HG03135 (cell line): ENCODE results near the gene RNF220.

Source experiments
- ATAC-seq: cut with Tn5 transposase; IDR thresholded peaks from one replicate; pipeline ENCODE4 v1.9.1; 2021; ENCODE audit warnings: mild to moderate bottlenecking, moderate library complexity; ENCODE audit not compliant: unreplicated experiment

The RNF220 gene

DNA sequence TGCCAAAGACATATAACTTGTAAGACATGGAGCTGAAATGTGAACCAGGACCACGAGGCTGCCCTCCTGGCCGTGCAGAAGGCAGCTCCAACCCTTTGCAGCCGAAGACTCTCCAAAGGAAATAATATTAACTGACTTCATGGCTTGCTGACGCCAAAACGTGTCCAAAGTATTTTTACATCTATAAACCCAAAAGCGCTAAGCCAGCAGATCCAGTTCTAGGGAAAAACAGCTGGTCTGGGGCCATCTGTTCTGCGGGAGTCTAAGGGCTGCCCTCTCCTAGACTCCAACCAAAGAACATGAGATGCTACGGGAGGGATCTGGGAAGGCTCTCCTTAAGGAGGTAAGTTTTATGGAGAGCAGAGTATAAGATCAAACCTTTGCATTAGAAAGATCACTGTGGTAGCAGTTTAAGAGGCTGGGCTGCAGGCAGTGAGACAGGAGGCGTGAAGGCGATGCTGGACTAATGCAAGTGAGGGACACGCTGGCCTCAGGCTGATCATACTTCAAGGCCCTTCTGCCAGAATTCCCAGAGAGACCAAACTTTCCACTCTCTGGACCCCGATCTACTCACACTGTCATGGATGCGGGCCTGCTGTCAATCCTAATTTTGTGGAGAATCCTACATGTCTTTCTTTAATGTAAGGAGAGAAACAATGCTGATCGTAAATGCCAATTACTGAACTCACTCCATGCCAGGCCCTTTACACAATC lies 268.1 kb downstream of the RNF220 start:
- ATAC-seq = no peak

DNA sequence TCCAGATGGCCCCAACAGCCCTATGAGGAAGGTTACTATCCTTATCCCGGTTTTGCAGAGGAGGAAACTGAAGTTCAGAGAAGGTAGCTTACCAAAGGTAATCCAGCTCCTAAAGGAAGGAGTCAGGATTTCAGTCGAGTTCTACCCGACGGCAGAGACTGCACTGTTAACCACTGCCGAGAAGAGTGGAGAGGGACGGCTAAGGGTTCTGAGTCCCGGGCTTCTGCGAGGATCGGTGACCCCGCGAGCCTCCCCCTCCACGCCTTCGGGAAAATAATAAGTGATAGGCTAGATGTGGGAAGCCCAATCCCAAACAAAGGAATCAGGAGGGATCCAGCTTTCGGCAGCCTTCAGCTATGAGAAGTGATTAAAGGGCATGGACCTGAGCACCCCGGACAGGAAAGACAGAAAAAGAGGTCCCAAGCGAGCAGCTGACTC lies 268.6 kb downstream of the RNF220 start:
- ATAC-seq = peak; percentile 5

DNA sequence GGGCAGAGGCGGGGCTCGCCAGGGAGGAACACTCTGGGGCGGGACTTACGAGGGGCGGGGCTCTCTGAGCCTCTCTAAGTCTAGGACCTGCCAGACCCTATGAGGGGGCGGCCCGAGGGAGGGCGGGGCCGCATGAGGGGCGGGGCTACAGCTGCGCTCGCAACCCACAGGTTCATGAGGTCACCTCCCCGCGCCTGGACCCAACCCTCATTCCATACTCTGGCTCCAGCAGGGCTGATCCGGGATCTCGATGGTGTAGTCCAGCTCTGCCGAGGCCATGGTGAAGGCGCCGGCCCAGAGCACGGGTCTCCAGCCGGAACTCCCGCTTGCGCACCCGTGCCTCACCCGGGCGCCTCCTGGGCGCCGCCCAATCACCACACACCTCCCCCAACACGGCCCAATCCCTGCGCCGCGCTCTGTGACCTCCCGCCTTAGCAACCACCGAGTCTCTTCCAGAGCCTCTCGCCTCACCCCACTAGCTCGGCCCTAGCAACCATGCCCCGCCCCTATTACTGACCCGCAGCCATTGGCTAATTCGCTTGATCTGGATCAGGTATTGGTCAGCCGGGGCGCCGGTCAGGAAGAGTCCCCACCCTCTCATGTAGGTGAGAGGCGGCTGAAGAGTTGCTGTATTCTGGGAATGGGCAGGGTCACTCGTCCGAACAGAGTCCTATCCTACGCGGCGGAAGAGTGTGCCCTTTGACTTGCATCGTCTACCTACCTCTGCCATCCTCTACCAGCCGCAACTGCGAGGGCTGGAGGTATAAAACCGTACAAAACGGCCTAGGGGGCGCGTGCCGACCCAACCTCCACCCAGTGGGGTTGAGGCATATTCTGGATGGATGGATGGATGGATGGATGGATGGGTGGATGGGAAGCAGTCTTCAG lies 269.3 kb downstream of the RNF220 start, which contains the start of the genes ARMH1 and TMEM53:
Gene ARMH1, plus strand, starts transcription at position 602 of the 888 bp plus-strand sequence. CDS start 14,984 bp downstream, outside the sequence.
Gene TMEM53, minus strand, starts transcription at position 369 of the 888 bp plus-strand sequence. Its CDS starts 90 bp downstream, at position 279.
- peak; percentile 88 for ATAC-seq

DNA sequence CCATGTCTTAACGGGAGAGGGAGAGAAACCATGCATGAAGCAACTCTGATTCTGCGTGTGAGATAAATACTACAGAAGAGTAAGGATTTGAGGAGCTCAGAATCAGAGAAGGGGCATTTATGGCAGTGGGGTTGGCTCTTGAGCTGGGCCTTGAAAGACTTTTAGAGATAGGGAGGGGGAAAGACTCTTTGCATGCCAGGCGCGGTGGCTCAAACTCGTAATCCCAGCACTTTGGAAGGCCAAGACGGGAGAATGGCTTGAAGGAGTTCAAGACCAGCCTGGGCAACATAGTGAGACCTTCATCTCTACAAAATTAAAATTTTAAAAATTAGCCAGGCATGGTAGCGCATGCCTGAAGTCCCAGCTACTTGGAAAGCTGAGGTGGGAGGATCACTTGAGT lies 270.1 kb downstream of the RNF220 start:
- ATAC-seq = no peak

DNA sequence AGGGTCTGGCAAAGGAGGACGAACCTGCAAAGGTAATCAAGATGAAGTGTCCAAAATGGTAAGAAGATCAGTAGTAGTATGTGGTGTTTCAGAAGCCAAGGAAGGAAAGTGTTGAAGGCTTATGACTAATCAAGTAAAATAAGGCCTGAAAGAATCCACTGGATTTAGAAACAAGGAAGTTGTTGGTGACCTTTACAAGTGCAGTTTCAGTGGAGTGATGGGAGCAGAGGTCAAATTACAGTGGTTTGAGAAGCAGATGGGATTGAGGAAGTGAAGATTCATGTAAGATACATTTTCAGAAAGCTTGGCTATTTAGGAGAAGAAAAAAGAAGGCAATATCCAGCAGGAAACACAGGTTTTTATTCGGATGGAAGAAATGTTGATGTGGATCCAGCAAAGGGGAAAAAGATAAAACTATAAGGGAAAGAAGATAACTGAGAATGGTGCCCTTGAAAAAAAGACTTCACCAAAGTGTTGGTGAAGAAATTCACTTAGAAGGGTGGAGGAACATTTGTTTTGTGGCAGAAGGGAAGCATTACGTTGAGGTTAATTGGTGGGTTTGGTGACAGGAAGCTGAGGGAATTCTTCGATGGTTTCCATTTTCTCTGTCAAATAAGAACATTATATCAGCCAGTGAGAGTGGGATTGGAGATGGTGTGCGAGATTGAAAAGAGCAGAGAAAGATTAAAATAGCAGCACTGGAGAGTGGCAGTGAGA lies 271.6 kb downstream of the RNF220 start:
- ATAC-seq = no peak

DNA sequence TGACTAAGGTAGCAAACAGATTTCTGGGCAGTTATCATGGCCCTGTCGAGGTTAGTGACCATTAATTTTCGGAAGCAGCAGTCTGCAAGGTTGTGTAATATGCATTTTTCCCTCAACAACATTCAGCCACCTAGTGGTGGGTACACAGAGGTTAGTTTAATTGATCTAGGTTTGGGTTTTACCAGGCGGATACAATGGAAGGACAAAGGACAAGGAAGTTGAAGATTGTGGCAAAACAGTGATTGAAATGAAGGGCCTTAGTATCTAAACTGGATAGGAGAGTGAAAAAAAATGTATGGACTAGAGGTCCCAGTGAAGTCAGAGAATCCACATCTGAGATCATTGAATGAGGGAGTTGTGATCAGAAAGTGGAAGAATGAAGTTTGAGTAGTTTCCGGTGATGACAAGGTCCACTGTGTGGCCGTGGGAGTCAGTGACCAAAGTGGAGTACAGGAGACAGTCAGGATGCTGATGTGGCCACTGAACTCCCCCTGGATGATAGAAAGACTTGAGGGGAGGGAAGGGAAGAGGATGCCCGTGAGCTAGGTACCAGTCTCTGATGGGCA lies 272.2 kb downstream of the RNF220 start:
- ATAC-seq = no peak

DNA sequence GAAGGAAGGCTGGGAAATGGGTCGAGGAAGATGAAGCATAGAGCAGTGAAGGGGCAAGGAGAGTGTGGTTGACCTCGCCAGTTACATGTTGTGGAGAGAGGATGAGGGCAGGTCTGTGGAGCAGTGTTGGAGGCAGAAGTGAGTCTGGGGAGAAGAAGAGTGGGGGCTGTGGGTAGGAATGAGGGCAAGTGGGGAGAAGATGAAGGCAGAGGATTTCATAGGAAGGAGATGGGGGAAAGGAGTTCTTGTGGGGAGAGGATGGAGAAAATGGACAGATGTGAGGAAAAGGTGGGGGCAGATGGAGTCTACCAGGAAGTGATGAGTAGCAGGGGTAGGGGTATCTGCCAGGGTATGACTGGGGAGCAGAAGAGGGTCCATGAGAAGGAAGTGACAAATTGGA lies 273.1 kb downstream of the RNF220 start:
- ATAC-seq = no peak

DNA sequence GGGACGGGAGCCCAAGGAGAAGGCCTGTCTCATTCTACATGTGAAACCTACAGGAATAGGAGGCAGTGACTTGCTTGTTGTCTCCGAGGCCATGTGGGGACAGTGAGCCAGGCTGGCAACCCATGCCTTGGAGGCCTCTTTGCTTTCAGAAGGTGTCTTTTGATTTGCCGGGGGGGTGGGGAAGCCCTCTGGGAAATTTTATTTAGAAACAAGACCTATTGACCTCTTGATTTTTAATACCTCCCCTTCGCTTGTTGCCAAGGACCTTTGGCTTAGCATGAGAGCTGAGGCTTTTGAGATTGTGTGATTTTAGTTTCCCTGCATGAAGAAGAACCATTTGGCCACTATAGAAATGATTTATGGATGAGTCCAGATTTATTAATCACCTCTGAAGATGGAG lies 273.6 kb downstream of the RNF220 start:
- no peak for ATAC-seq

DNA sequence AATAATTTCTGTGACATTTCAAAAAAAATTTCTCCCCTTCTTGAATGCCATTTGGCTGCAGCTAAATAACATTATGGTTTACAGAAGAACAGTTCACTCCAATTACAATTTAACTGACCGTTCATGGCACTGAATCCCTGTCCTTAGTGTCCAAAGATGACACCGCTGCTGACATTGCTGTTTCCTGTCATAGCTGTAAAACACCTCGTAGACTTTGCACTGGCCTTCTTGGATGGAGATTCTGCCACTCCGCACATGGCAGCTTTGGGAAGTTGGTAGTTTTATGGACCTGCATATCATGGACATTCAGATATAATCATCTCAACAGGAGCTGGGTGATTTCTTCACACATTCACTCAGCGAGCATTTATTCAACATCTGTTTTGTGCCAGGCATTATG lies 274.4 kb downstream of the RNF220 start:
- no peak for ATAC-seq

DNA sequence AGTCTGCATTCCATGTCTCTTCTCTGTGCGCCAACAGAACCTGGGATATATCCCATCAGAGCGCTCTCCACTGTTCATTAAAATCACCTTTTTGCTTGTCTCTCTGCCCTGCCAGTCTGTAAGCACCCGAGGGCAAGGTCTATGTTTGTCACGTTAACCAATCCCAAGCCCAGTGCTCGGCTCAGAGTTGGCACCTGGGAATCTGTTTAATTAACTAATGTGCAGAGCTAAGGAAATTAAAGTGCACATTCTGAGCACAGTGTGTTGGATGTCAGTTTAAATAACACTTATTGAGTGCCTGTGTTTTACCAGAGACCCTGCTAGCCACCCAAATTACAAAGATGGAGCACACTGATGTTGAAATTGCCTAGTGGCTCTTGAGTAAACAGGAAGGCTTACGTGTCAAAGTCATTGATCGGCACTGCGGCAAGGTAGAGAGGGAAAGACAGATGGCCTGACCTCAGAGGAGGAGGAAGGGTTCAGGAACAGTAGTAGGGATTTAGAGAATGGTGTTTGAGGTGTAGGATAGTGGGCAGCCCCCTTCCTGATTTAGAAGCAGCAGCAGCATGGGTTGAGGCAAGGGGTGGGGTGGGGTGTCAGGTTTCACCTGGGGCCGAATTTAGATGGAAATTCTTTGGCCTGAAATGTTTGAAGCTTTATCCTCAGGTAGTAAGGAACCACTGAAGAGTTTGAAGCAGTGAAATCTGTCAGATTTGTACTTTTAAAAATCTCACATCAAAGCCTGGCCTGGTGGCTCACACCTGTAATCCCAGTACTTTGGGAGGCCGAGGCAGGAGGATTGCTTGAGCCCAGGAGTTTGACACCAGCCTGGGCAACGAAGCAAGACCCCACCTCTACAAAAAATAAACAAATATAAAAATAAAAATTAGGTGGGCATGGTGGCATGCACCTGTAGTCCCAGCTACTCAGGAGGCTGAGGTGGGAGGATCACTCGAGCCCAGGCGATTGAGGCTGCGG lies 277.1 kb downstream of the RNF220 start:
- no peak for ATAC-seq

DNA sequence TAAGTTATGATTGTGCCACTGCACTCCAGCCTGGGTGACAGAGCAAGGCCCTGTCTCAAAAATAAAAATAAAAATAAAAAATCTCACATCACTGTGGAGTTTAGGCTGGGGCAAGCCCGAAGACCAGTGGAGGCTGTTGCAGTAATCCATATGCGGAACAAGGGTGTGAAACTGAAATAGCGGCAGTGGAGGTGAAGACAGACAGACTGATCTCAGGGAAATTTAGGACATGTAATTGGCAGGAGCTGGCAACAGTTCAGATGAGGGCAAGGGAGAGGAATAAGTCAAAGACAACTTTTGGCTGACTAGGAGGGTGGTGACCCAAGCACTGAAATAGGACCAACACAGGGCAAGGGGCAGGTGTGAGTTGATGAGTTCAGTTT lies 277.8 kb downstream of the RNF220 start:
- ATAC-seq = no peak

DNA sequence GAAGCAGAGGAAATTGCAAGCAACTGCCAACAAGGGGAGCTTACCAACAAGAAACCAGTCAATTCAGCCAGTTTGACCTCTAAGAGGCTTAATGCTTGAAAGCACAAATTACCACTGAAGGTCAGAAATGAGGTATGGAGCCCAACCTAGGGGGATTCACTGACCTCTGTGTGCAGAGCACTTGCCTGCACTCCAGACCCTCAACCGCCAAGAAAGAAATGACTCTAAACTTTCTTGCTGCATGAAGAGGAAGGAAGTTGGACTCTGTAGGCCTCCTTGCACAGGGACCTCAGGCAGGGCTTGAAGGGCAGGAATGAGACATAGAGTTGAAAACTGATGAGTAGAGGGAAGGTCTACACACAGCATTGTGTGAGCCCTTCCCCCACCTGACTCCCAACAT lies 279.5 kb downstream of the RNF220 start:
- ATAC-seq = peak; percentile 77

DNA sequence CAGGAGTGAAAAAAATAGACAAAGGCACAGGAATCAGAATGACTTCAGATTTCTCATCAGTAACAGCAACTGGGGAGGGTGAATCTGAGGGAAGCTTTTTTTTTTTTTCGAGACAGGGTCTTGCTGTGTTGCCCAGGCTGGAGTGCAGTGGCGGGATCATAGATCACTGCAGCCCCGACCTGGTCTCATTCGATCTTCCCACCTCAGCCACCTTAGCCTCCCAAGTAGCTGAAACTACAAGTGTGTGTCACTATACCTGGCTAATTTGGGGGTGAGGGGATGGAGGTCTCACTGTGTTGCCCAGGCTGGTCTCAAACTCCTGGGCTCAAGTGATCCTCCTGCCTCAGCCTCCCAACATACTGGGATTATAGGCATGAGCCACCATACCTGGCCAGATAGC lies 280.2 kb downstream of the RNF220 start:
- ATAC-seq = no peak

DNA sequence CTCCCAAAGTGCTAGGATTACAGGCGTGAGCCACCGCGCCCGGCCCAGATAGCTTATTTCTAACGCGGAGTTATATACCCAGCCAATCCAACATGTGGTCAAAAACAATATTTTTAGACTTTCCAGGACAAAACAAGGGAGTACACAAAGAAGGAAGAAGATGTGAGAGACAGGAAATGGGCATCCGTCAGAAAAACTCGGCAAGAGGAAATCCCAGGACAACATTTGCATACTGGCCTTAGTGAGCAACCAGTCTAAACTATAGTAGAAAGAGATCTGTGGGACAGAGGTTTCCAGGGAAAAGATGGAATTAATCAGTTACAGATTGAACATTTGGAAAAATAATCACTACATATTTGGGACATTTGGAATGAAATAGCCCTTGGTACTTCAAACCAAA lies 280.8 kb downstream of the RNF220 start:
- no peak for ATAC-seq

DNA sequence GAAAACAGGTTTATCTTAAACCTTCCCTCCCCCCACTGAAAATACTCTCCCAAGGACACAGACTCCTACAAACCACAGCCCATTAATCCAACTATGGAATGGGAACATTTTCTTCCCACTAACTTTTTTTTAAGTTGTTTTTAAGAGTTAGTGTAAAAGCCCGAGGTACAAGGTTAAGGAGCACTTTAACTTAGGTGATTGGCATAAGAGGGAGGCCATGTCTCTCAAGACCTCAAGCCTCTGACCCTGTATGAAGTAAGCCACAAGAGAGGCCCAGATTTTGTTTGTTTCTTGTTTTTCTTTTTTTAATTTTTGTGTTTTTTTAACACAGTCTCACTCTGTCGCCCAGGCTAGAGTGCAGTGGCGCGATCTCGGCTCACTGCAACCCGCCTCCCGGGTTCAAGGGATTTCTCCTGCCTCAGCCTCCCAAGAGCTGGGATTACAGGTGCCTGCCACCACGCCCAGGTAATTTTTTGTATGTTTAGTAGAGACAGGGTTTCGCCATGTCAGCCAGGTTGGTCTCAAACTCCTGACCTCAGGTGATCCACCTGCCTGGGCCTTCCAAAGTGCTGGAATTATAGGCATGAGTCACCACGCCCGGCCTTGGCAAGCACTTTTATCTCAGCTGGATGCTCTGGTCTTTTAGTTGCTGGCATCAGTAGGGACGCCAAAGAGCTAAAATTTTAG lies 283.8 kb downstream of the RNF220 start:
- no peak for ATAC-seq

DNA sequence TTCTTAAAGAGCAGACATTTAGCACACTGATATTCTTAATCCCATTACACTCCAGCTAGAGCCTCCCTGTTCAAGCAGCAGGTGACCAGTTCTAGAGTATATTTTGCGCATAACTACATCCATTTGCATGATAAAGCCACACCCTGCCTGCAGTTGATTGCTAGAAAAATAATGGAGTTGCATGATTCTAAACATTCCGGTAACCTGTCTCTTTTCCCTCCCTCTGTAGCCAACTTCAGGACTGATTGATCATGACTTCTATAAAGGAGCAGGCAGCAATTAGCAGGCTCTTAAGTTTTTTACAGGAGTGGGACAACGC lies 284.4 kb downstream of the RNF220 start:
- no peak for ATAC-seq

DNA sequence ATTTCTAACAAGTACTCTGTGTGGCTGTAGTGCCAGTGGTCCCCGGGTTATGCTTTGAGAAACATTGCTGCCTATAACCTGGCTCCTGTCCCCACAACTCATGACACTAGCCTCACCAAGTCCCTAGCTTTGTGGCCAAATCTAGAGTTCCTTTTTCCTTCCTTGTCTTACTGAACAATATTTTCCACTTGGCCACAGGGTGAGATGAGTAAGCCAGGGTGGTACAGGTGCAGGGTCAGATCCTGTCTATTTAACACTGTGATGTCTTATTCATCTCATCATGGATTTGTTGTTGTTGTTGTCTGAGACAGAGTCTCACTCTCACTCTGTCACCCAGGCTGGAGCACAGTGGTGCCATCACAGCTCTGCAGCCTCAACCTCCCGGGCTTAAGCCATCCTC lies 288.1 kb downstream of the RNF220 start:
- ATAC-seq = no peak

DNA sequence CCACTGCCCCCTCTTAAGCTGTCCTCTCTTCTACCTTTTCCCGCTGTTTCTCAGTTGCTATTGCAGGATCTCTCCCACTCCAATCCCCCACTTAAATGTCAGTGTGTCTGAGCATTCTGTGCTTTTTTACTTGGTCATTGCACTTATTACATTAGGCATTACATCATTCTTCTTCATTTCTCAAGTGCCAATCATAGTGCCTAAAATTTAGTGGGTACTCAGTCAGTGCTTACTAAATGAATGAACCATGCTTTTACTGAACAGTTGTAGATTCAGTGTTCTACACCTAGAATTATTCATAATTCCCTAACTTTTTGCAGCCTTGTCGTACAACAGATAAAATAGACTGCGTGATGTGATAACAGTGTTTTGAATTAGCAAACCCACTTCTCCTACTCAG lies 288.8 kb downstream of the RNF220 start:
- ATAC-seq = no peak

DNA sequence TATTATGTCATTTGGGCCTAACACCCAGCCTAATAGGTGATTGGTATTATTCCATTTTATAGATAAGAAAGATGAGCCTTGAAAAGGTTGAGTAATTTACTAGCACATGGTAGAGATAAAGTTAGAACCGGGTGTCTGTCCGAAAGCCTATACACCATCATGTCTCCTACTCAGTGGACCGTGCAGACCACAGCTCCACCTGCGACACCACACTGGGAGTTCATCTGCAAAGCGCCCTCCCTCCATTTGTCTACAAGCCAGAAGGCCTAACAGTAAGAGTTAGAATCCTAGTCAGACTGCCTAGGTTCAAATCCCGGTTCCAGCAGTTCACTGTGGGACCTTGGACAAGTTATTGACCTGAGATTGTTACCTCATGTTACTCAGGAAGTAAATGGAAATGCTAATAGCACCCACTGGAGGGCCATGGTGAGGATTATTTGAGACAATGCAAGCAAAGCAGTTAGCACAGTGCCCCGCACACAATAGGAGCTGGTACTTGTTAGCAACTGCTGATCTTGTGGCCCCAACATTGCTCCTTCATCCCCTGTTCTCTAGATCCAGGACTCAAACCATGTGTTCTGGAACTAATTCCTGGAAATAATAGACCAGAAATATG lies 289.9 kb downstream of the RNF220 start:
- peak; percentile 69 for ATAC-seq
